Measurements from ENCODE around the gene OR10P1.

The OR10P1 gene

GRCh38 chr12:55631056-55631455 is 5.6 kb upstream of the OR10P1 start:
- Histone ChIP-seq H3K4me1 (ENCODE audit: low read length) (no peaks in the 10 kb centered on the region), H3K36me3 (replicated peaks; ENCODE audit: insufficient read depth, low read length) (no peaks in the 10 kb centered on the region), H4K20me1 (ENCODE audit: insufficient read depth, low read length) (no peaks in the 10 kb centered on the region), H3K4me3 (ENCODE audit: low read length) (no peak overlapping the region), H3K27ac (ENCODE audit: low read length) (no peak overlapping the region), H3K9me2 (replicated peaks; ENCODE audit: insufficient read depth, low read length) (no peaks in the 10 kb centered on the region), H3K79me2 (ENCODE audit: low read length) (no peaks in the 10 kb centered on the region), H3K9me3 (replicated peaks; ENCODE audit: insufficient read depth, low read length) (no peaks in the 10 kb centered on the region), H3K9ac (ENCODE audit: low read length) (no peak overlapping the region), H3K4me2 (ENCODE audit: low read depth, low read length) (no peak overlapping the region), H3K27me3 (replicated peaks; ENCODE audit: insufficient read depth, low read length) (no peaks in the 10 kb centered on the region), H3F3A (ENCODE audit: insufficient read depth, low read length) (no peaks in the 10 kb centered on the region), H2AFZ (ENCODE audit: low read length) (no peak overlapping the region)
- TF ChIP-seq EZH2 (optimal IDR thresholded peaks at IDR 0.05; ENCODE audit: low read depth, low read length) (no peak), CTCF (IDR thresholded peaks at IDR 0.05; ENCODE audit: low read length) (no peak), EZH2phosphoT487 (IDR thresholded peaks at IDR 0.05; ENCODE audit: low read length) (no peak)
- DNase-seq = no peak

- H2AFZ ChIP-seq (ENCODE audit: low read length) = no peak overlapping the region
- H3K4me1 ChIP-seq (ENCODE audit: low read length) = no peaks in the 10 kb centered on the region
- no peaks in the 10 kb centered on the region for H4K20me1 ChIP-seq (ENCODE audit: insufficient read depth, low read length)
- H3F3A ChIP-seq (ENCODE audit: insufficient read depth, low read length) = no peaks in the 10 kb centered on the region
- no peaks in the 10 kb centered on the region for H3K9me3 ChIP-seq (replicated peaks; ENCODE audit: insufficient read depth, low read length)
- no peak overlapping the region for H3K4me3 ChIP-seq (ENCODE audit: low read length)
- no peaks in the 10 kb centered on the region for H3K9me2 ChIP-seq (replicated peaks; ENCODE audit: insufficient read depth, low read length)
- H3K9ac ChIP-seq (ENCODE audit: low read length) = no peak overlapping the region
- no peak for TF ChIP-seq CTCF (IDR thresholded peaks at IDR 0.05; ENCODE audit: low read length)
- no peak for TF ChIP-seq EZH2phosphoT487 (IDR thresholded peaks at IDR 0.05; ENCODE audit: low read length)
- no peak for TF ChIP-seq EZH2 (optimal IDR thresholded peaks at IDR 0.05; ENCODE audit: low read depth, low read length)
- no peak for DNase-seq
- no peak overlapping the region for H3K27ac ChIP-seq (ENCODE audit: low read length)
- no peak overlapping the region for H3K4me2 ChIP-seq (ENCODE audit: low read depth, low read length)
- no peaks in the 10 kb centered on the region for H3K27me3 ChIP-seq (replicated peaks; ENCODE audit: insufficient read depth, low read length)
- H3K36me3 ChIP-seq (replicated peaks; ENCODE audit: insufficient read depth, low read length) = no peaks in the 10 kb centered on the region
- H3K79me2 ChIP-seq (ENCODE audit: low read length) = no peaks in the 10 kb centered on the region
Observed at GRCh38 chr12:55631733-55632132, 5.0 kb upstream of the OR10P1 start.

GRCh38 chr12:55633151-55633550 is 3.5 kb upstream of the OR10P1 start:
- Histone ChIP-seq H2AFZ (ENCODE audit: low read length) (no peak overlapping the region), H3K36me3 (replicated peaks; ENCODE audit: insufficient read depth, low read length) (no peaks in the 10 kb centered on the region), H4K20me1 (ENCODE audit: insufficient read depth, low read length) (no peaks in the 10 kb centered on the region), H3K9ac (ENCODE audit: low read length) (no peak overlapping the region), H3K4me1 (ENCODE audit: low read length) (no peaks in the 10 kb centered on the region), H3K4me3 (ENCODE audit: low read length) (no peak overlapping the region), H3K27ac (ENCODE audit: low read length) (no peak overlapping the region), H3F3A (ENCODE audit: insufficient read depth, low read length) (no peaks in the 10 kb centered on the region), H3K9me2 (replicated peaks; ENCODE audit: insufficient read depth, low read length) (no peaks in the 10 kb centered on the region), H3K27me3 (replicated peaks; ENCODE audit: insufficient read depth, low read length) (no peaks in the 10 kb centered on the region), H3K4me2 (ENCODE audit: low read depth, low read length) (no peak overlapping the region), H3K9me3 (replicated peaks; ENCODE audit: insufficient read depth, low read length) (no peaks in the 10 kb centered on the region), H3K79me2 (ENCODE audit: low read length) (no peaks in the 10 kb centered on the region)
- DNase-seq = no peak
- TF ChIP-seq CTCF (IDR thresholded peaks at IDR 0.05; ENCODE audit: low read length) = no peak

Measured in MM.1S (cell line).